ENCODE results near the gene CRYBG2. TPM values are rescaled to one million over a fixed set of nuclear protein-coding genes. Genes with fewer than 3 reads are reported as not detected.

Gene CRYBG2
- total and polyA plus RNA-seq, 2 of the 8 experiments (the other 6 are each of a cell fraction or from before 2014, with no cell fraction given): 14.2 to 17.0 TPM

DNA sequence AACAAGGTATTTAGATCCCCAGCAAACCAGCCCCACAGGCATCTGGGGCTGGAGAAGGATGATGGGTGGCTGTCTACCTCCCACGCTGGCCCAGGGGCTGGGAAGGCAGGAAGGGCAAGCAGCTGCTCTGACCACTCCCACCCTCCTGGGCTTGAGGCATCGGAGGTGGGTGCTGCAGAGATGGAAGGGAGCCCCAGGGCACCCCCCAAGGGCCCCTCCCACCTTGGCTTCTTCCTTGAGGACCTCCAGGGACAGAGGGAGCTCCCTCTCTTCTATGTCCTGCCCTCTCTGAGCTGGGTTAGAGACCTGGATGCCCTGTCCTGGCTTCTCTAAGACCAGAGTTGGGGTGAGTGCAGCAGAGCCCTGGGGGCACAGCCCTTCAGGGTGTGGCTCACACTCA, 33.0 kb downstream of the CRYBG2 start (continued):
- TF ChIP-seq HDAC2 (IDR thresholded peaks at IDR 0.05; ENCODE audit: borderline replicate concordance in 1 of 2, low read depth in 2 of 2, low read length in 2 of 2) (no peak), CREB1 (IDR thresholded peaks at IDR 0.05) (no peak), SRF (IDR thresholded peaks at IDR 0.05; ENCODE audit: low read depth, low read length) (no peak), CBX8 (IDR thresholded peaks at IDR 0.05; ENCODE audit: borderline replicate concordance, low read depth, low read length) (no peak), BRCA1 (IDR thresholded peaks at IDR 0.05; ENCODE audit: low read depth, low read length) (no peak)
- TF ChIP-seq, protein P1, sequence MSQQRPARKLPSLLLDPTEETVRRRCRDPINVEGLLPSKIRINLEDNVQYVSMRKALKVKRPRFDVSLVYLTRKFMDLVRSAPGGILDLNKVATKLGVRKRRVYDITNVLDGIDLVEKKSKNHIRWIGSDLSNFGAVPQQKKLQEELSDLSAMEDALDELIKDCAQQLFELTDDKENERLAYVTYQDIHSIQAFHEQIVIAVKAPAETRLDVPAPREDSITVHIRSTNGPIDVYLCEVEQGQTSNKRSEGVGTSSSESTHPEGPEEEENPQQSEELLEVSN (IDR thresholded peaks at IDR 0.05): no peak
